PC-9 (cell line): ENCODE data around the gene DNAAF5. TPM values are rescaled to one million over a fixed set of nuclear protein-coding genes. Genes with fewer than 3 reads are reported as not detected.
A peak's percentile ranks its signal among the peaks of the same experiment; 100 is the strongest.

Experiments used
- Bru-seq: library from RNA; stranded (reverse); fragments of 400-500 nt; gene quantifications from one replicate; lab custom pipeline; 2021; lab: Mats Ljungman, UMichigan
- BruChase-seq, 2 experiments: library from RNA; stranded (reverse); fragments of 400-500 nt; gene quantifications; one replicate each; lab custom pipeline; 2021; lab: Mats Ljungman, UMichigan
- BruUV-seq: library from RNA; stranded (reverse); fragments of 400-500 nt; replicated peaks from 2 replicates; lab custom pipeline; 2021; lab: Mats Ljungman, UMichigan
- CTCF ChIA-PET: fragments of 300-600 bp; sonication (Branson Sonifier 250); formaldehyde crosslinking; loops from one replicate; lab custom pipeline; 2022; ENCODE audit warnings: antibody characterized with exemption; lab: Charles Lee
- POLR2A ChIA-PET: fragments of 300-600 bp; sonication (Branson Sonifier 250); formaldehyde crosslinking; loops from one replicate; lab custom pipeline; 2022; ENCODE audit warnings: antibody characterized with exemption; ENCODE audit not compliant: unreplicated experiment; lab: Charles Lee
- DNase-seq, 2 experiments: peaks; one replicate each; pipeline versions ENCODE4 v3.0.0 to v3.0.0-alpha.2; 2015 to 2022; ENCODE audit warnings: mixed read lengths in 1 of 2
- H2AFZ ChIP-seq: fragments of 200-600 bp; sonication (generic); 2 replicates; pipeline ENCODE4 v1.8.1; 2017; ENCODE audit warnings: antibody characterized with exemption
- H3F3A ChIP-seq: fragments of 200-600 bp; sonication (generic); 2 replicates; pipeline ENCODE4 v1.8.1; 2017; ENCODE audit warnings: antibody characterized with exemption, mild to moderate bottlenecking, low read depth; ENCODE audit not compliant: insufficient read depth
- H3K27ac ChIP-seq: fragments of 200-600 bp; sonication (generic); 2 replicates; pipeline ENCODE4 v1.6.1; 2016; ENCODE audit warnings: mixed run types
- H3K27me3 ChIP-seq: fragments of 200-600 bp; sonication (generic); 2 replicates; pipeline ENCODE4 v1.6.1; 2016; ENCODE audit warnings: low read depth, mixed run types; ENCODE audit not compliant: insufficient read depth
- H3K36me3 ChIP-seq: fragments of 200-600 bp; sonication (generic); 2 replicates; pipeline ENCODE4 v1.6.1; 2016; ENCODE audit warnings: low read depth, mixed run types
- H3K4me1 ChIP-seq: fragments of 200-600 bp; sonication (generic); replicated peaks from 2 replicates; pipeline ENCODE4 v1.6.1; 2016; ENCODE audit warnings: mixed run types; ENCODE audit not compliant: insufficient read depth
- H3K4me2 ChIP-seq: fragments of 200-600 bp; sonication (generic); 2 replicates; pipeline ENCODE4 v1.6.1; 2017; ENCODE audit warnings: mixed run types
- H3K4me3 ChIP-seq: fragments of 200-600 bp; sonication (generic); 2 replicates; pipeline ENCODE4 v1.6.1; 2016; ENCODE audit warnings: mixed run types
- H3K79me2 ChIP-seq: fragments of 200-600 bp; sonication (generic); 2 replicates; pipeline ENCODE4 v1.6.1; 2017; ENCODE audit warnings: low read depth, mixed run types
- H3K9me2 ChIP-seq: fragments of 200-600 bp; sonication (generic); 2 replicates; pipeline ENCODE4 v1.8.1; 2017; ENCODE audit warnings: mild to moderate bottlenecking; ENCODE audit not compliant: insufficient read depth
- H3K9me3 ChIP-seq: fragments of 200-600 bp; sonication (generic); 2 replicates; pipeline ENCODE4 v1.8.1; 2016; ENCODE audit warnings: low read depth; ENCODE audit not compliant: insufficient read depth
- H4K20me1 ChIP-seq: fragments of 200-600 bp; sonication (generic); 2 replicates; pipeline ENCODE4 v1.8.1; 2017; ENCODE audit not compliant: insufficient read depth
- CTCF ChIP-seq: fragments of 200-600 bp; sonication (generic); conservative IDR thresholded peaks from 2 replicates; pipeline ENCODE4 v1.6.1; 2017; ENCODE audit warnings: mixed run types, antibody characterized with exemption, mild to moderate bottlenecking, moderate library complexity
- EZH2 ChIP-seq: fragments of 200-600 bp; sonication (generic); IDR thresholded peaks from 2 replicates; pipeline ENCODE4 v1.8.0; 2017; ENCODE audit warnings: antibody characterized with exemption, low read depth
- intact Hi-C: fragments of 100-400 bp; cut with micrococcal nuclease; formaldehyde crosslinking; loops from one replicate; pipeline ENCODE4 v1.10.0; 2022; ENCODE audit not compliant: unreplicated experiment
- long read RNA-seq: library from polyadenylated mRNA; stranded (forward); transcript quantifications from one replicate; pipeline ENCODE4 v2.0.0, GENCODE V29; 2022
- total RNA-seq: library from RNA; stranded (reverse); gene quantifications from 2 replicates; pipeline ENCODE4 v1.2.3, GENCODE V29; 2021

DNAAF5 gene
- total RNA-seq (63.2 and 78.9 TPM in 2 replicates), Bru-seq, nascent RNA (percentile 79 among the genes with signal in this experiment), BruChase-seq, experiment 1, labeled RNA remaining after a 2-hour chase (percentile 86 among the genes with signal in this experiment), BruChase-seq, experiment 2, labeled RNA remaining after a 6-hour chase (percentile 82 among the genes with signal in this experiment)
- long read RNA-seq, transcript DNAAF5-201 (13 exons, 3,410 nt), result major isoform, 84 of 130 reads
- long read RNA-seq, partial matches to known transcripts, result 30 of 130 reads
- long read RNA-seq, other reads (novel, unspliced or antisense), result 16 of 130 reads

- H3K27me3 ChIP-seq, result no peaks in the 10 kb centered on the region
- intact Hi-C loops, result no loop called here
- ChIA-PET POLR2A (no interaction called here), CTCF (interaction anchor here (0.6 kb wide), 1 partner anchor 681 kb away, joined by 3 read pairs; no protein-coding TSS in a partner anchor)
- peak within 1 kb of the TSS; percentile 74 for H3K4me3 ChIP-seq
- H3K4me1 ChIP-seq, result peaks cover 25% of the 10 kb centered on the region
- no TSS peak for BruUV-seq
- peaks cover 32% of the 10 kb centered on the region for H3K36me3 ChIP-seq
- H3K9me2 ChIP-seq, result no peaks in the 10 kb centered on the region
- H3K79me2 ChIP-seq, result peaks cover 52% of the 10 kb centered on the region
- peak; percentile 76 to 85 for DNase-seq
- peaks cover 12% of the 10 kb centered on the region for H4K20me1 ChIP-seq
- H3K27ac ChIP-seq, result peak within 1 kb of the TSS; percentile 68
- H3K4me2 ChIP-seq, result peak within 1 kb of the TSS; percentile 96
- peaks cover 20% of the 10 kb centered on the region for H3K9me3 ChIP-seq
- H3F3A ChIP-seq, result peaks cover 22% of the 10 kb centered on the region
- TF ChIP-seq CTCF (no peak), EZH2 (no peak)
- peak within 1 kb of the TSS; percentile 85 for H2AFZ ChIP-seq
Measured at GRCh38 chr7:726084-726853, at the start of gene DNAAF5. Gene DNAAF5 (plus strand): TSS chr7:726699. CDS start chr7:726721, 22 bp downstream.

GRCh38 chr7:676972-677385 is 49.5 kb upstream of the DNAAF5 start:
- Histone ChIP-seq H2AFZ (no peak overlapping the region), H3K4me2 (no peak overlapping the region), H3K27ac (no peak overlapping the region), H4K20me1 (peaks cover 15% of the 10 kb centered on the region; the same call in 1 of the 2 replicates), H3K79me2 (no peaks in the 10 kb centered on the region), H3K4me3 (no peak overlapping the region), H3K9me2 (no peaks in the 10 kb centered on the region), H3K36me3 (no peaks in the 10 kb centered on the region; the same call in 1 of the 2 replicates), H3F3A (no peaks in the 10 kb centered on the region; the same call in 1 of the 2 replicates), H3K9me3 (no peaks in the 10 kb centered on the region), H3K4me1 (no peaks in the 10 kb centered on the region), H3K27me3 (no peaks in the 10 kb centered on the region)
- CTCF ChIA-PET, result no interaction called here
- POLR2A ChIA-PET, result no interaction called here
- intact Hi-C loops, result no loop called here
- no TSS peak for BruUV-seq
- TF ChIP-seq EZH2 (no peak), CTCF (no peak)
- no peak for DNase-seq

GRCh38 chr7:680411-681127 is 45.9 kb upstream of the DNAAF5 start:
- Histone ChIP-seq H3K36me3 (no peaks in the 10 kb centered on the region; the same call in 1 of the 2 replicates), H3K27me3 (no peaks in the 10 kb centered on the region), H3K79me2 (no peaks in the 10 kb centered on the region), H3K4me3 (no peak overlapping the region), H4K20me1 (peaks cover 4% of the 10 kb centered on the region; the same call in 1 of the 2 replicates), H3K27ac (no peak overlapping the region), H3K9me3 (peaks cover 3% of the 10 kb centered on the region), H3K4me2 (no peak overlapping the region), H3F3A (no peaks in the 10 kb centered on the region; the same call in 1 of the 2 replicates), H3K4me1 (no peaks in the 10 kb centered on the region), H3K9me2 (no peaks in the 10 kb centered on the region), H2AFZ (no peak overlapping the region)
- DNase-seq, result peak in 1 of 2 experiments; percentile 9
- TF ChIP-seq EZH2, result no peak
- no peak for TF ChIP-seq CTCF
- BruUV-seq, result no TSS peak
- CTCF ChIA-PET, result no interaction called here
- POLR2A ChIA-PET, result no interaction called here
- intact Hi-C loops, result no loop called here
